ENCODE data around the gene RBM26.
A peak's percentile ranks its signal among the peaks of the same experiment; 100 is the strongest.

Gene RBM26

GRCh38 chr13:79405831-79406596, at the start of gene RBM26:
TSS of gene RBM26 (minus strand) at chr13:79406255. CDS start at chr13:79405774, 481 bp downstream.
- peak; percentile 96 for DNase-seq

GRCh38 chr13:79455331-79455730, 49.3 kb upstream of the RBM26 start:
- DNase-seq = no peak

GRCh38 chr13:79452239-79452913, 46.3 kb upstream of the RBM26 start:
- no peak for DNase-seq

- DNase-seq = no peak
Observed at GRCh38 chr13:79451500-79451962, 45.5 kb upstream of the RBM26 start.

- no peak for DNase-seq
Observed at GRCh38 chr13:79450110-79450509, 44.1 kb upstream of the RBM26 start.

GRCh38 chr13:79448413-79448812, 42.4 kb upstream of the RBM26 start:
- DNase-seq = no peak

GRCh38 chr13:79447741-79448140, 41.7 kb upstream of the RBM26 start:
- DNase-seq = no peak

GRCh38 chr13:79447141-79447540, 41.1 kb upstream of the RBM26 start:
- no peak for DNase-seq

- no peak for DNase-seq
Observed at GRCh38 chr13:79445968-79446645, 40.1 kb upstream of the RBM26 start.

- no peak for DNase-seq
Observed at GRCh38 chr13:79442706-79443105, 36.7 kb upstream of the RBM26 start.

- DNase-seq = no peak
Observed at GRCh38 chr13:79442221-79442620, 36.2 kb upstream of the RBM26 start.

- no peak for DNase-seq
Observed at GRCh38 chr13:79440958-79441528, 35.0 kb upstream of the RBM26 start.

- DNase-seq = no peak
Observed at GRCh38 chr13:79439275-79439674, 33.2 kb upstream of the RBM26 start.

GRCh38 chr13:79435561-79435990, 29.5 kb upstream of the RBM26 start:
- no peak for DNase-seq

GRCh38 chr13:79434556-79434955, 28.5 kb upstream of the RBM26 start:
- no peak for DNase-seq

- no peak for DNase-seq
Observed at GRCh38 chr13:79432992-79433391, 26.9 kb upstream of the RBM26 start.

GRCh38 chr13:79432086-79432485, 26.0 kb upstream of the RBM26 start:
- no peak for DNase-seq

- no peak for DNase-seq
Observed at GRCh38 chr13:79429309-79429708, 23.3 kb upstream of the RBM26 start.

GRCh38 chr13:79427883-79428282, 21.8 kb upstream of the RBM26 start:
- DNase-seq = no peak

- DNase-seq = no peak
Observed at GRCh38 chr13:79427265-79427664, 21.2 kb upstream of the RBM26 start.

- DNase-seq = no peak
Observed at GRCh38 chr13:79423801-79424642, 18.0 kb upstream of the RBM26 start.

- DNase-seq = no peak
Observed at GRCh38 chr13:79423340-79423739, 17.3 kb upstream of the RBM26 start.

Measured in femur (tissue), 1 donor.